Stimulated activated CD4-positive, alpha-beta T cell treated with anti-CD3 and anti-CD28 coated beads, TNF-alpha, amount 100 ng/mL, for 1 hour (primary cell): ENCODE data around the gene MESP2.

ENCODE experiments used
- DNase-seq, 3 donors: peaks; one replicate each; pipeline ENCODE4 v3.0.0-alpha.2; 2020; ENCODE audit warnings: low read depth in 3 of 3, low spot score in 1 of 3

The MESP2 gene

DNA sequence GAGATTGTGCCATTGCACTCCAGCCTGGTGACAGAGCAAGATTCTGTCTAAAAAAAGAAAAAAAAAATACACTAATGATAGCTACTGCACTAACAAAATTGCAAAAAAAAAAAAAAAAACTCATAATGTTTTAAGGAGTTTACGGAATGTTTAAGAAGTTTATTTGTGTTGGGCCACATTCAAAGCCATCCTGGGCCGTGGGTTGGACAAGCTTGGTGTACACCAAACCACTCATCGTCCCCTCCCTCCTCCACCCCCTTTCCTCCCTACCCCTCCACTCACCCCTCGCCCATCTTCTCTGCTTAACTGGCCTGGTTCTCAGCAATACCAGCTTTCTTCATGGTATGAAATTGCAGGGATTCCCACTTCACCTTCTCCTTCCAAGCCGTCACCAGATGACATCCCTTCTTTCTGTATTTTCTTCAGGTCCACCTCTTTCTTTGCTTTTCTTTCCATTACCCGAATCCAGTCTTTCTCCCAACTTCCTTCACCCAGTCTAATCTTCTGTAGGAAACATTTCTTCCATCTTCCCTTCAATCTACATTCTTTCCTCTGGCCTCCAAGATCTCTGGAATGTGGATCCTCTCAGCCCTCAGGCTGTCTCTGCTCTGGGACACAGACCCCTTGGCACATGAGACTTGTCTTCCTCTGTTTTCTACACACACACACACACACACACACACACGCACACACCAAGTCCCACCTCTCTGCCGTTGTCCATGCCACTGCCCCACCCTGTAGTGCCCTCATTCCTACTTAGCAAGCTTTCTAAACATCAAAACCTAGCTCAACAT is 21.6 kb upstream of the MESP2 start:
- DNase-seq, result no peak

DNA sequence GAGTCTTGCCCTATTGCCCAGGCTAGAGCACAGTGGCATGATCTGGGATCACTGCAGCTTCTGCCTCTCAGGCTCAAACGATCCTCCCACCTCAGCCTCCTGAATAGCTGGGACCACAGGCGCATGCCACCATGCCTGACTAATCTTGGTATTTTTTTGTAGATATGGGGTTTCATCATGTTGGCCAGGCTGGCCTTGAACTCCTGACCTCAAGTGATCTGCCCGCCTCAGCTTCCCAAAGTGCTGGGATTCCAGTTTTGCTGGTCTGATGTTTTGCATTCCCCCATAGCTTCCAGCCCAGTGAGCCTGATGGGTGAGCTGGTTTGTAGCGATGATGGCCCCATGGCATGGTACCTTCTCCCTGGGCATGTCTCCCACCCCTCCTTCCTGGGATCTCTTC is 20.4 kb upstream of the MESP2 start:
- no peak for DNase-seq

DNA sequence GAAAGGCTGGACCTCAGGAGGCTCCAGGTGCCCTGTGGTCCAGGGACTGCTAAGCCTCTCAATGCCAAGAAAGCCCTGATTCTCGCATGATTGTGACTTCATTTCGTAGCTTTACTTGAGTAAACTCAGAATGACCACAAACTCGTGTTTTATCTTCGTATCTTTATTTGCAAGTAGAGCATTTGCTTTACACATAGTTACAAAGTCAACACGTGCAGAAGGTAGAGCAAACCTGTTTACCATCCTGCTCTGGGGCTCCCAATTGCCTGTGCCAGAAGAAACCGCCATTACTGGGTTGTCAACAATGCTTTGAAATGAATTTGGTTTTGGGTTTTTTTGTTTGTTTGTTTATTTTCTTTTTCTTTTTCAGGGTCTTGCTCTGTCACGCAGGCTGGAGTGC is 19.2 kb upstream of the MESP2 start:
- no peak for DNase-seq

- DNase-seq, result no peak
These were observed 17.8 kb upstream of the MESP2 start for GRCh38 chr15:89758283-89758682.

DNA sequence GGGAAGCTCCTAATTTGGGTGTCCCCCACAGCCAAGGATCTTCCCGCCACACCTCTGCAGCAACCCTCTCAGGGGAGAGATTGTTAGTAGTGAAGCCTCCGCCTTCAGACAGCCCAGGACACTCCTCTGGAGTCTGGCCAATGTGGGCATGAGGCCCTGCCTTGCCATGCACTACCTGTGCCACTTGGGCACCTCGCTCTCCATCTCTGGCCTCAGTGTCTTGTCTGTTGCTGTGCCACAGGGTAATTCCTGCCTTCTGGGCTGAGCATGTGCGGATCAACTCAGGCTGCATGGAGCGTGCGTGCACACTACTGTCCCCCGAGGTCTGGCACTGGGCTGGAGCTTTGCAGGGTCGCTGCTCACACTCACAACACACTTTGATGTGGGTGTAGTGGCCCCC is 17.2 kb upstream of the MESP2 start:
- no peak for DNase-seq

- no peak for DNase-seq
These were observed 16.3 kb upstream of the MESP2 start for GRCh38 chr15:89759835-89760234.

DNA sequence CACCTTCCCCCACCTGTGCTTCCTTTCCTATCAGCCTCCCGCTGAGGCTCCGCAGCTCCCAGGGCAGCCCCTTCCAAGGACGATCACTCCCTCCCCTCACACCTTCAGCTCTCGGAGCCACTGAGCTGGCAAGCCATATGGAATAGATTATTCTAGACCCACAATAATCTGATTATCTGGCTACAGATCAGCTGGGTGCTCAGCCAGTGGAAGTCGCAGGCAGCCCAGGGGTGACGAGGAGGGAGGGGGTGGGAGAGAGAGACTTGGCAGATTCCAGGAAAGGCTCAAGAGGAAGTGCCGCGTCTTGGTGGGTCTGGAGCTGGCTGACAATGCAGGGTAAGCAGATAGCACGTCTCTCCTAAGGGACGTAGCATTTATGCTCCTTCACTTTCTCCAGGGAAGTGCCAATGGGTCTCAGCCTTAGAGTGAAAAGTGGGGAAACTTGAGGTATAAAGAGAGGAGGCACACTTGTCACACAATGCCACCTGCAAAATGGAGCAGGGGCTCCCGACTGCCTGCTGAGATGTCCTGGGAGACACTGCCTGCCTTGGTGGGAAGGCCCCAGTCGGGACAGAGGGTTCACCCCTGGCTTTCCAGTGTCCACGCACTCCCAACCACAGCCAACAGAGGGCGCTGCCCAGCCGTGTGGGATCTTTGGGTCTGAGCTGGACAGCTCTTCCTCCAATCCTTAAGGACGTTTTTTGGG is 15.7 kb upstream of the MESP2 start:
- DNase-seq, result peak in 2 of 3 donors; percentile 29 to 55

DNA sequence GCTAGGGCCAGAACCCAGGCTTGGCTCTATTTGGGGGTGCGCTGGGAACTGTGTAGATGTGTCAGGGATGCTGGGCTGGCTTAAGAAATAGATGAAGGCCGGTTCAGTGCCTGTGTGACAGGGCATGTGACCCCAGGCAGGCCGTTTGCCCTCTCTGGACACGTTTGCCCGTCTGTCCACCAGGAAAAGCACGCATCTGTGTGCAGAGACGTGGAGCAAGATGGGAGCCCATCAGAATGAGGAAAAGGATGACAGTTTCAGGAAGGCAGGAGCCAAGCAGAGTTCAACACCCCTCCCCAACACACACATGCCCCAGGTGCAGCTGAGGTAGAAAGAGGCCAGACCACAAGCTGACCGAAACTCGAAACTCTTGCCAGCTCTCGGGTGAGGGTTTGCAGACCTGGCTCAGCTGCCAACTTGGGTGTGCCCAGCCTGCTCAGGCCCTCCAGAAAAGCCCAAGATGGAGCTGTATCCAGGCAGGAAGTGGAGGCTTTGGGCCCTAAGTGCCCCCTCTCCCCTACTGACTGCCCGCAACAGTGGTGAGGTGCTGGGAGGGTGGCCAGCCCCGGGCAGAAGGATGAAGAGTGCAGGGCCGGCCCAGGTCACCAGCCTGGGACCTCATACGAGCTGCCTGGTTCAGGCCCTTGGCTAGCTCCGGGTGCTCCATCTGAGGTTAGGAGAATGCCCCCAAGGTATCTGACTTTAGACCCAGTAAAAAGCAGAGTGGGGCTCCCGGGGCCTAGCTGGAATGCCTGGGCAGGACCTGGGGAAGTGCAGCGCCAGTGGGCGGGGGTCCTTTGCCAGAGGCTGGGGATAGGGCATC is 14.9 kb upstream of the MESP2 start:
- DNase-seq, result no peak

GRCh38 chr15:89761929-89762328 is 14.2 kb upstream of the MESP2 start:
- DNase-seq, result no peak

- DNase-seq, result no peak
These were observed 10.4 kb upstream of the MESP2 start for GRCh38 chr15:89765694-89766093.

- no peak for DNase-seq
These were observed 9.5 kb upstream of the MESP2 start for GRCh38 chr15:89766357-89767311.

DNA sequence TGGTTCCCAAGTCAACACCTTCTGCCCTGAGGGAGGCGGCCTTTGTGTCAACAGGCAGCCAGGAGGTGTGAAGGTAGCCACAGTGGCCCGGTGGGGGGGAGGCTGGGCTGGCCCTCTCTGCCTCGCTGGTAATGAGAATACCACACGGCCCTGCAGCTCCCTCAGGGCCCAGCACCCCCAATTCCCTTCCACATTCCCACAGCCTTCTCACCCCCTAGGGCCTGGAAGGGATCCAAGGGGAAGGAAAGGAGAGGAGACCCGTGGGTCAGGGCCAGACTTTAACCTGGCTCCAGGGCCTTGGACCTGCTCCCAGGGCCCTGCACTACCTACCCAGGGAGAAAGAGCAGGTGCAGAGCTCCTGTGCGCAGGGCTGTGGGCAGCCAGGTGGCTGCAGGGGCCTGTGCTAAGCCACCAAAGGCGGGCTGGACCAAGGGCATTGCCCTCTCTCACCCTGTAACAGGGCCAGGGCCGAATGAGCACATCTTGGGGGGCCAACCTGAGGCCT is 8.7 kb upstream of the MESP2 start:
- no peak for DNase-seq

GRCh38 chr15:89768071-89768500 is 8.0 kb upstream of the MESP2 start:
- no peak for DNase-seq

GRCh38 chr15:89769366-89769765 is 6.8 kb upstream of the MESP2 start:
- no peak for DNase-seq

- no peak for DNase-seq
These were observed 6.1 kb upstream of the MESP2 start for GRCh38 chr15:89770041-89770440.

- DNase-seq, result no peak
These were observed 3.1 kb upstream of the MESP2 start for GRCh38 chr15:89772932-89773583.

- DNase-seq, result no peak
These were observed 1.6 kb upstream of the MESP2 start for GRCh38 chr15:89774492-89774891.

DNA sequence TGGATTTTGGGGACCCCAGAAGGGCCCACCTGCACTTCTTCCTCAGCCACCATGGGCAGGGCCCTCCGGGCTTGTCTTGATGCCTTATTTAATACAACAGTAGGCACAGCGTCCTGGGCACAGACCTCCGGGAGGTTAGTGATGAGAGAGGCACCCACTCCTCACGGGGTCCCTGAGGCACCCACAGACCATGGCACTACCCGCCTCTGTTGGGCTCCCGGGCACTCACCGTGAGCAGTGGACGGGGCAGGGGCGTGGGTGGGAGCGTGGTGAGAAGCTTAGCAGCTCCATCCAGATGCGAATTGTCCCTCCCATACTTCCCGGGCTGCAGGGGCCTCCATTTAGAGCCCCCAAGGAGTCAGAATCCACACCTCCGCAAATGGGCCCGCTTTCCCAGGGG is 317 bp upstream of the MESP2 start:
- no peak for DNase-seq

DNA sequence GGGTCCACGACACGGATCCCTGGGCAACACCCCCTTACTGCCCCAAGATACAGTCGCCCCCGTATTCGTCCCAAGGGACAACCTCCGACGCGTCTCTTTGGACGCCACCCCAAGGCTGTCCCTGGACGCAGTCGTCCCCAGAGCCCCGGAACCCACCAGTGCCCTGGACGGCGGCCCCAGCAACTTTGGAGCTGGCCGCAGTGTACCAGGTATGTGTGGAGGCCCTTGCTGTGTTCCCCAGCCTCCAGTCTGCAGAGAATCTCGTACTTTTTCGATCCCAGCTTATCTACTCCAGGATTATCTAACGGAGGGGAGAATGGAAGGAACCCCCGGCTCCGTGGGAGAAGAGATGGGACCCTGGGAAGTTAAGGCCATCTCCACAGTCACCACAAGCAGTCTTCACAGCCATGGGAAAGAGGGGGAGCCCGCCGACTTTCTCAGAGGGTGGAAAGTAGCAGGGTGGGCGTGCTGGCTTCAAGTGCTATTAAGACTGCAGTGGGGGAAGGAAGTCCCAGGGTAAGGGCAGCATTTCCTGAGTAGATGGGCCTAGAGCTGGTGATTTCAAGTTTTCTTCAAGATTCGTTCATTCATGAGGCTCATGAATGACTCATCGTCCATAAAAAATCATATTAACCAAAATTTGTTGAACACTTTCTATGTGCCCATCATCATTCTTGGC is 1.1 kb downstream of the MESP2 start:
- DNase-seq, result no peak
